Effector CD4-positive, alpha-beta T cell (primary cell): ENCODE results near the gene CMTM3.
"Not testable (repeated sequence)": the region's sequence is repeated elsewhere in the genome, so short reads cannot be mapped to it uniquely, and the experiment has no call there.

Source experiments
- DNase-seq: peaks from one replicate; pipeline ENCODE4 v3.0.0-alpha.2; 2020

The CMTM3 gene

DNA sequence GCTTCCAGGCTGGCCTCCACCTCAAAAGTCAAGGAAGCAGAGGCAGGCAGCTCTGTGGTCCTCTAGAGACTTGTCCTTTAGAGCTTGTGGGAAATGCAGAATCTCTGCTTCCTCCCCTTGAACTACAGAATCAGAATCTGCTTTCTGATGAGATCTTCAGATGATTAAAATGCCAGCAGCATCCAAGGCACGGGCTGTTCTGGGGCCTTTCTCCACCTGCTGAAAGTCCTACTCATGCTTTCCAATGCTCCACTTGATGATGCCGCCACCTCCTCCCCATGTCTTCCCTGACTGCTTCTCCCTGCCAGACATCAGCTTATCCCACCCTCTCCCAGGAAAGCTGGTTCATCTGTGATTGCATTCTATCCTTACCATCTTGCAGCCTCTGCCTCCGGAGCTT, 33.3 kb downstream of the CMTM3 start:
- no peak for DNase-seq

DNA sequence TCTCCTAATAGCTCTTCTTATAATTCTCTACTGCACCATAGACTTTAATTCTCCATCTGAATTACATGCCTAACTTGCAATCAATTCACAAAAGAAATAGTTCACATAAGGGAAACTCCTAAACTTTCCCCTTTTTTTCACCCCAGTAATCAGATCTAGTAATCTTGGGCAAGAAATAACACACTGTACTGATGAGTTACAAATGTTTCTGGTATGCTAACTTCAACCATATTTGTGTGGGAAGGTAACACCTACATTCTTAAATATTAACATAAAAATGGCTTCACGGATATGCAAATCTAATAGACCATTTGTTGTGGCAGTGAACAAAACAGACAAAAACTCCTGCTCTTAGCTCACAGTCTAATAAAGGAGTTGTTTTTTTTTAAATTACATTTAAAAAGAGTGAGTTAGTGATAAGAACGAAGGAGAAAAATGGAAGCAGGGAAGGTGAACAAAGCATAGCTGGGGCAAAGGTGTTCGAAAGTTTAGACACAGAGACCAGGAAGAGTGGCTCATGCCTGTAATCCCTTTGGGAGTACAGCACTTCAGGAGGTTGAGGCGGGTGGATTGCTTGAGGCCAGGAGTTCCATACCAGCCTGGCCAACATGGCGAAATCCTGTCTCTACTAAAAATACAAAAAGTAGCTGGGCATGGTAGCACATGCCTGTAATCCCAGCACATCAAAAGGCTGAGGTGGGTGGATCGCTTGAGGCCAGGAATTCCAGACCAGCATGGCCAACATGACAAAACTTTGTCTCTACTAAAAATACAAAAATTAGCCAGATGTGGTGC, 34.8 kb downstream of the CMTM3 start:
- DNase-seq, result no peak

DNA sequence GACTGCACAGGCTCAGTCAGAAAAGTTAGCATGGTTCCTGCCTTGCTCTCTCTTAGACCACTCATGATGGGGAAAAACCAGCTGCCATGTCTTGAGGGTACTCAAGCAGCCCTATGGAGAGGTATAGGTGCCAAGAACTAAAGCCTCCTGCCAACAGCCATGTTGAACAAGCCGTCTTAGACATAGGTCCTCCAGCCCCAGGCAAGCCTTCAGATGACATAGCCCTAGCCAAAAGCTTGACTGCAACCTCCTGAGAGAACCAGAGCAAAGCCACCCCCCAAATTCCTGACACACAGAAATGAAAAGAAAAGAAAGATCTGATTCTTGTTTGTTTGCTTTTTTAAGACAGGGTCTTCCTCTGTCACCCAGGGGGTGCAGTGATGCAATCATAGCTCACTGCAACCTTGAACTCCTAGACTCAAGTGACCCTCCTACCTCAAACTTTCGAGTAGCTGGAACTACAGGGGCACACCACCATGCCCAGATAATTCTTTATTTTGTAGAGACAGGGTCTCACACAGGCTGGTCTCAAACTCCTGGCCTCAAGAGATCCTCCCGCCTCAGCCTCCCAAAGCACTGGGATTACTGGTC, 36.3 kb downstream of the CMTM3 start:
- no peak for DNase-seq

DNA sequence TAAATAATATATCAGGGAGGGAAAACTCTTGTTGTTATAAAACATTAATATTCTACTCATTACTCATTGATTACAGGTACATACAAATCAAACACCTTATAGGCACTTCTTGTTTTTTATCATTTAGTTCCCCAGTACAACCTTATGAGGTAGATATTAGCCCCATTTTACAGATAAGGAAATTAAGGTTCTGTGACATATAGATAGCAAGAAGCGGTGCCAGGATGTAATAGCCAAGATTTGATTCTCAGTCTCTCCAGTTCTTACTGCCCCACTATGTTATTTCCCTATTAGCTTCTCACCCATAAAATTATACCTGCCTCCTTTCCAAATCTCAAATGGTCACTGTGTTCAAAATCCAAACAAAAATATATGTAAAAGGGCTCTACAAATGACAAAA, 36.9 kb downstream of the CMTM3 start:
- DNase-seq, result no peak

DNA sequence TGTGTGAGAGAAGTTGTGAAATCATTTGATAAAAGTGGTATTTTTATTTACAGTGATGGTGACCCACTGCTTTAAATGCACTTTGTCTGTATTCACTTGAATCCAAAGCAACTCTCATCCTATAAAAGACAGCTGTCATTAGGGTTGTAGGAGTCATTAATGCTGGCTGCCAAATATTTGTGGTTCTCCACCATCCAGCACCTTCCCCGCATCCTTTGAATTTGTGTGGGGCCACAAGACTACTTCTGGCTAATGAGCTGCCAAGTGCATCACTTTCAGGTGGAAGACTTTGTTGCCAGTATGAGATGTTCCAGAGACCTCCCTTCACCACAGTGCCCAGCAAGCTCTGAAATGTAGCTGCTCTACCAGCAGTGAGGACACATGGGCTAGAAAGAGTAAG, 43.4 kb downstream of the CMTM3 start:
- no peak for DNase-seq

- DNase-seq, result no peak
Observed at GRCh38 chr16:66649167-66649566, 44.7 kb downstream of the CMTM3 start.

GRCh38 chr16:66649636-66650205, 45.2 kb downstream of the CMTM3 start:
- no peak for DNase-seq

- DNase-seq, result peak; percentile 70
Observed at GRCh38 chr16:66650707-66651473, 46.4 kb downstream of the CMTM3 start.

DNA sequence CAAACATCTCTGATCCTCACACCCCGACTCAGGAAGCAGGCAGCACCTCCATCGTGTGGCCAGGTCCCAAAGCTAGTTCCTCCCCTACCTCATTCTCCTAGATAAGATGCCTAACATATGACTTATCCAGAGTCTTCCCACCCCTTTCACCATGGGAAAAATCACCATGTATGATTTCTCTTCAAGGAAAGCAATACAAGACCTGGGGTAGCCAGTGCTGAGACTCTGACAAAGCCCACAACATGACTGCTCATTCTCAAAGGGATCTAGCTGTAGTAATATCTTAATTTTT, 46.9 kb downstream of the CMTM3 start:
- DNase-seq, result no peak

GRCh38 chr16:66651965-66652364, 47.5 kb downstream of the CMTM3 start:
- DNase-seq, result no peak

- no peak for DNase-seq
Observed at GRCh38 chr16:66652661-66653360, 48.3 kb downstream of the CMTM3 start.

DNA sequence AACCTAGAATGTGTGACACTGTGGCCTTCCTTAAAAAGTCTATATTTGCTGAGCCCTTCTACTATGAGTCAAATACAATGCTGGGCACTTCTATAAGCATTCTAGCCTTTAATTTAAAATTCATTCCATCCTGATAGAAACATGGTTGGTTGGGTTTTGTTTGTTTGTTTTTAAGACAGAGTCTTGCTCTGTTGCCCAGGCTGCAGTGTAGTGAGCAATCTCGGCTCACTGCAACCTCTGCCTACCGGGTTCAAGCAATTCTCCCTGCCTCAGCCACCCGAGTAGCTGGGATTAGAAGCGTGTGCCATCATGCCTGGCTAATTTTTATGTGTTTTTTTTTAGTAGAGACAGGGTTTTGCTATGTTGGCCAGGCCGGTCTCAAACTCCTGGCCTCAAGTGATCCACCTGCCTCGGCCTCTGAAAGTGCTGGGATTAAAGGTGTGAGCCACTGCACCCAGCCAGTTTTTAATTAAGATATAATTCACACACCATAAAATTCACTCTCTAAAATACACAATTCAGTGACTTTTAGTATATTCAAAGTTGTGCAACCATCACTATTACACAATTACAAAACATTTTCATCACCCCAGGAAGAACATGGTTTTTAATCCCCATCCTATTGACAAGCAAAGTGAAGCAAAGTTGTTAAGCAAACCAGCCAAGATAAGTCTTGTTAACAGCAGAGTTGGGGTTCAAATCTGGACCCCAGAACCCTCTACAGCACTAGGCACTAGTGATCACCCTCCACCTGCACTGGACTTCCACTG, 49.3 kb downstream of the CMTM3 start:
- no peak for DNase-seq

- no peak for DNase-seq
Observed at GRCh38 chr16:66656547-66656946, 52.0 kb downstream of the CMTM3 start.

GRCh38 chr16:66658143-66658859, 53.8 kb downstream of the CMTM3 start:
- DNase-seq, result no peak

GRCh38 chr16:66658860-66659190, 54.3 kb downstream of the CMTM3 start:
- DNase-seq, result no peak

DNA sequence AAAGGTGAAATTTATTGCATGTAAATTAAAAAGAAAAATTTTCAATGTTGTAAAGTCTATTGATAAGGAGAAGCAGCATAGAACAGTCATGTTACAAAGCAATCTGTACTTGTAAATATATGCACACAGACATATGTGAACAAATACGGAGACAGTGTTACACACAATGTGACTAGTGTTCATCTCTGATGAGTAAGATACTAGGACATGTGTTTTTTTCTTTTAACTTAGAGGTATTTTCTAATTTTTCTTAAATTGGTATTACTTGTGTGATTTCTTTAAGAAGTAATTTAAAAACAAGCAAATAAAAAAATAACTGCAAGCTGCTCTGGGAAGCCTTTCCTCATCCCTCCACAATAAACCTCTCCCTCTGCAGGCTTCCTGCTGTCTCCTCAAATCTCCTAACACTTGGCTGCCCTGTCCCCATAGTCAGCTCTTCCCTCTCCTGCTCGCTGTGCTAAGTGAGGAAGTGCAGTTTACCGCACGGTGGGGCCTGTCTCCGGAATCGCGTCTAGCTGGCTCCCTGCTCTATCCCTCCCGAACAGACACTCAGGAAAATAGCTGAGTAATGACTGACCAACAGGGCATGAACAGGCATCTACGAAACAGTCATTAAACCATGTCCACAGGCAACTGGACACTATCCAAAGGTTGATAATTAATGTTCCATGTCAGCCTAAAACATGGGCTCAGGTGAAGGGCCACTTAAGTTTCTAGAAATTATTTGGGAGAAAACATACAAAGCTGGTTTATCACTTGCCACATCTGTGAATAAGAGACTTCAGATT, 56.1 kb downstream of the CMTM3 start:
- no peak for DNase-seq

- no peak for DNase-seq
Observed at GRCh38 chr16:66661210-66661560, 56.7 kb downstream of the CMTM3 start.

- not testable (repeated sequence) for DNase-seq
Observed at GRCh38 chr16:66661671-66662346, 57.3 kb downstream of the CMTM3 start.

DNA sequence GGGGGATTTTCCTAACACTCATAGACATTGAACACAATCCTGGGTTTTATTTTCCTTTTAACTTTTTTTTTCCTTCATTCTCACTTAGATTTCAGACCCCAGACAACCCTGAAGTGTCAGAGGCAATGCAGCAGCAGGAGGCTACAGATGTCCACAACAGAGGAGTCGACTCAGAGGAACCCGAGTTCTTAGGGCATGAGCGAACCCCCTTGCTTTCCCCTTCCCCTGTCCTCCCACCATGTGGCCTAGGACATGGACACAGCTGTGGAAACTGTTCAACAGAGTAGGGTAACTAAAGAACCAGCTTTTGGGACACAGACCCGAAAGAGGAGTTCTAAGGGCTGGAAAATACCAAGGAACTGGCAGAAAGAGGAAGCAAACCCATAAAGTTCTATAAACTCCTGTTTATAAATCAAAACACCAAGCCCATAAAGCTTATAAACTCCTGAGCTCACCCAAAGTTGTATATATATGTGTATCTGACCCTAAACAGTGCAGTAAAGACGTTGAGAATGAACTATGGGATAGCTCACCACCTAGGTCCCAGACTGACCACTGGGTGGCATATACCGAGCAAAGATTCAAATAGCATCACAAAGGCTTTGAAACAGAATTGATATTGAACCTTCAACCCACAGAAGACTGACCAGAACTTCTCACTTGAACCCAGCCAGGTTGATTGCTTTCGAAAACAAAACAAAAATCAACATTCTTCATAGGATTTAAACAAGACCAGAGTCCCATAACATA, 58.1 kb downstream of the CMTM3 start:
- DNase-seq, result no peak
